Body of pancreas (tissue), 4 donors: ENCODE results near the gene GABRA5.

Source experiments
- POLR2A ChIP-seq, 3 donors: fragments of 450-650 bp; IDR thresholded peaks; one replicate each; pipeline ENCODE4 v1.6.1; 2016; ENCODE audit warnings: antibody characterized with exemption in 3 of 3, mild to moderate bottlenecking in 2 of 3
- TF ChIP-seq, protein P1 (sequence below), 7 experiments: fragments of 450-650 bp in 4 of 7; fragments of 200-600 bp in 3 of 7; sonication (generic) in 3 of 7; IDR thresholded peaks; one replicate each; pipeline ENCODE4 v1.5.1; 2016 to 2019; ENCODE audit warnings: antibody characterized with exemption in 7 of 7

DNA sequence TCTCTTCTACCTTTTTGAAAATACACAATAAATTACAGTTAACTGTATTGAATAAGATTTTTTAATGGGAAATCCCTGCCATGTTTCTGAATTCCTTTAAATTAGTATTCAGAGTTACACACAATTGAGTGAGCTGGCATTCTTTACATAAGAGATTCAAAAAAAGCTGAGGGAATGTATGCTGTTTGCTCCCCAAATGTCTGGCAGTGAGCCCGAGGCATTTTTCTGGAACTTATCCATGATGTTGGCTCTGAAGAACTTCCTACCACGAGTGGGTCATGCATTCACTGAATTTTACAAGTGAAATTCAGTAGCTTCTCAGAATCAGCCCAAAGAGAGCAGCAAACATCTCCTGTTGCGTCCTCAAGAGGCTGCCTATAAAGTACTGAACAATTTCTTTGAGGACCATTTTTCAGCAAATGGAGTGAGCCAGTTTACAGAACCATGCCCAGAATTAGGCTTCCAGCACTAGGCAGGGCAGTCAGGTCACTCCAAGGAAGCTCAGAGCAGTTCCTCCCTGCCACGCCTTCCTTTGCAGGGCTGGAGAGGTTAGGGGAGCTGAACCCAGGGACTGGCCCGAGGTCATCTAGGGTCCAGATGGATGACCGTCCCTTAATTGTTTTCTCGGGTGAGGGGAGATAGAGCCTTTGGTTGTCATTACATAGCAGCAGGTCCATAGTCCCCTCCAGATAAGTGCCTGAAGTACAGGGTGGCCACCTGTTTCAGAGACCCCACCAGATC is 21.2 kb downstream of the GABRA5 start:
- TF ChIP-seq, protein P1, sequence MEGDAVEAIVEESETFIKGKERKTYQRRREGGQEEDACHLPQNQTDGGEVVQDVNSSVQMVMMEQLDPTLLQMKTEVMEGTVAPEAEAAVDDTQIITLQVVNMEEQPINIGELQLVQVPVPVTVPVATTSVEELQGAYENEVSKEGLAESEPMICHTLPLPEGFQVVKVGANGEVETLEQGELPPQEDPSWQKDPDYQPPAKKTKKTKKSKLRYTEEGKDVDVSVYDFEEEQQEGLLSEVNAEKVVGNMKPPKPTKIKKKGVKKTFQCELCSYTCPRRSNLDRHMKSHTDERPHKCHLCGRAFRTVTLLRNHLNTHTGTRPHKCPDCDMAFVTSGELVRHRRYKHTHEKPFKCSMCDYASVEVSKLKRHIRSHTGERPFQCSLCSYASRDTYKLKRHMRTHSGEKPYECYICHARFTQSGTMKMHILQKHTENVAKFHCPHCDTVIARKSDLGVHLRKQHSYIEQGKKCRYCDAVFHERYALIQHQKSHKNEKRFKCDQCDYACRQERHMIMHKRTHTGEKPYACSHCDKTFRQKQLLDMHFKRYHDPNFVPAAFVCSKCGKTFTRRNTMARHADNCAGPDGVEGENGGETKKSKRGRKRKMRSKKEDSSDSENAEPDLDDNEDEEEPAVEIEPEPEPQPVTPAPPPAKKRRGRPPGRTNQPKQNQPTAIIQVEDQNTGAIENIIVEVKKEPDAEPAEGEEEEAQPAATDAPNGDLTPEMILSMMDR (IDR thresholded peaks at IDR 0.05) = no peak
- TF ChIP-seq POLR2A (IDR thresholded peaks at IDR 0.05) = no peak
